Esophagus muscularis mucosa (tissue), 4 donors: Measurements from ENCODE around the gene PDSS2. TPM values are rescaled to one million over a fixed set of nuclear protein-coding genes. Genes with fewer than 3 reads are reported as not detected.

ENCODE experiments used
- DNase-seq: peaks from one replicate; pipeline ENCODE4 v3.0.0-alpha.2; 2017; ENCODE audit errors: extremely low spot score
- H3K27ac ChIP-seq, 4 donors: fragments of 200-600 bp; sonication (generic); replicated peaks in 1 of 4; 1 replicate in 3 of 4; 2 replicates in 1 of 4; pipeline ENCODE4 v1.5.1; 2016 to 2019; ENCODE audit warnings: mild to moderate bottlenecking in 1 of 4
- H3K27me3 ChIP-seq, 4 donors: fragments of 200-600 bp; sonication (generic); one replicate each; pipeline versions ENCODE4 v1.5.1 to v1.6.0; 2016 to 2019
- H3K36me3 ChIP-seq, 4 donors: fragments of 200-600 bp; sonication (generic); one replicate each; pipeline ENCODE4 v1.5.1; 2016 to 2019
- H3K4me1 ChIP-seq, 4 donors: fragments of 200-600 bp; sonication (generic); one replicate each; pipeline ENCODE4 v1.5.1; 2016 to 2019
- H3K4me3 ChIP-seq, 4 donors: fragments of 200-600 bp; sonication (generic); 1 replicate in 2 of 4; 2 replicates in 2 of 4; pipeline ENCODE4 v1.5.1; 2016 to 2019; ENCODE audit warnings: mild to moderate bottlenecking in 4 of 4, moderate library complexity in 1 of 4
- H3K9me3 ChIP-seq, 4 donors: fragments of 200-600 bp; sonication (generic); 1 replicate in 3 of 4; 2 replicates in 1 of 4; pipeline ENCODE4 v1.5.1; 2016 to 2019
- EP300 ChIP-seq: sonication (generic); formaldehyde crosslinking; IDR thresholded peaks from one replicate; pipeline ENCODE4 v1.6.1; 2017; ENCODE audit warnings: antibody characterized with exemption
- POLR2A ChIP-seq: fragments of 450-650 bp; IDR thresholded peaks from one replicate; pipeline ENCODE4 v1.6.1; 2017; ENCODE audit warnings: antibody characterized with exemption, moderate library complexity, mild to moderate bottlenecking, low read depth
- POLR2AphosphoS5 ChIP-seq, 2 donors: sonication (generic); formaldehyde crosslinking; IDR thresholded peaks; one replicate each; pipeline ENCODE4 v1.6.1; 2017; ENCODE audit warnings: antibody characterized with exemption in 2 of 2
- whole genome bisulfite sequencing: methylation state at CpG from one replicate; pipeline ENCODE4 v1.1.5; 2018; 5-methylcytosine and 5-hydroxymethylcytosine counted together
- intact Hi-C: fragments of 100-400 bp; cut with DNase I; formaldehyde crosslinking; loops from one replicate; pipeline ENCODE4 v1.15.1; 2023
- total RNA-seq, 4 donors: library from RNA; depleted of rRNA; stranded (reverse); fragments of >200 nt; gene quantifications; one replicate each; pipeline versions ENCODE4 v1.1.0 to v1.2.1, GENCODE V29; 2016
- TF ChIP-seq, protein P1 (sequence below), 3 experiments: fragments of 200-600 bp in 2 of 3; fragments of 450-650 bp in 1 of 3; sonication (generic) in 2 of 3; IDR thresholded peaks; one replicate each; pipeline ENCODE4 v1.5.1; 2017 to 2019; ENCODE audit warnings: antibody characterized with exemption in 3 of 3, mild to moderate bottlenecking in 2 of 3, moderate library complexity in 1 of 3

PDSS2 gene
- total RNA-seq, 4 donors from 2014 or later: 6.6 to 10.8 (median 8.7) TPM

DNA sequence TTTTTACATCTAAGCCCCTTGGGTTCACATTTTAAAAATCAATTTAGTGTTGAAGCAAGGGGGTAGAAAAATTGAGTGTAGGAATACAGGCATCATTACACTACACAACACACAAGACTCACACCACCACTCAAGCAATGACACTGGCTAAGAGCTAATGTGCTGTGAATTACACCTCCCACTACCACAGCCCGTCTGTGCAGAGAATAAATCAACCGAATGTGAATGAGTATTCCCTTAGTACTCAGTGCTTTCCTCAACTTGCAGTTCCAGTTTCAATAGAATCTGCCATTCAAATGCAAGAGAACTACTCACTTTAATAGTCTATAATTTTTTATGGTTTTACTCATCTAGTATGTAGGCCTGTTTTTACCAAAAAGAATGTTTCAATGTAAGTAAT, 114.4 kb downstream of the PDSS2 start:
- Histone ChIP-seq H3K27ac (no peak overlapping the region), H3K27me3 (no peaks in the 10 kb centered on the region), H3K36me3 (no peaks in the 10 kb centered on the region), H3K9me3 (no peaks in the 10 kb centered on the region), H3K4me1 (no peaks in the 10 kb centered on the region), H3K4me3 (no peak overlapping the region)
- no peak for DNase-seq
- WGBS: 96% methylated on average over 2 of the region's 2 CpGs
- TF ChIP-seq EP300: no peak
- no peak for TF ChIP-seq POLR2A
- TF ChIP-seq, protein P1, sequence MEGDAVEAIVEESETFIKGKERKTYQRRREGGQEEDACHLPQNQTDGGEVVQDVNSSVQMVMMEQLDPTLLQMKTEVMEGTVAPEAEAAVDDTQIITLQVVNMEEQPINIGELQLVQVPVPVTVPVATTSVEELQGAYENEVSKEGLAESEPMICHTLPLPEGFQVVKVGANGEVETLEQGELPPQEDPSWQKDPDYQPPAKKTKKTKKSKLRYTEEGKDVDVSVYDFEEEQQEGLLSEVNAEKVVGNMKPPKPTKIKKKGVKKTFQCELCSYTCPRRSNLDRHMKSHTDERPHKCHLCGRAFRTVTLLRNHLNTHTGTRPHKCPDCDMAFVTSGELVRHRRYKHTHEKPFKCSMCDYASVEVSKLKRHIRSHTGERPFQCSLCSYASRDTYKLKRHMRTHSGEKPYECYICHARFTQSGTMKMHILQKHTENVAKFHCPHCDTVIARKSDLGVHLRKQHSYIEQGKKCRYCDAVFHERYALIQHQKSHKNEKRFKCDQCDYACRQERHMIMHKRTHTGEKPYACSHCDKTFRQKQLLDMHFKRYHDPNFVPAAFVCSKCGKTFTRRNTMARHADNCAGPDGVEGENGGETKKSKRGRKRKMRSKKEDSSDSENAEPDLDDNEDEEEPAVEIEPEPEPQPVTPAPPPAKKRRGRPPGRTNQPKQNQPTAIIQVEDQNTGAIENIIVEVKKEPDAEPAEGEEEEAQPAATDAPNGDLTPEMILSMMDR (IDR thresholded peaks at IDR 0.05): no peak
- TF ChIP-seq POLR2AphosphoS5 (IDR thresholded peaks at IDR 0.05): no peak
- intact Hi-C loops: no loop called here

- no peak overlapping the region for H3K4me3 ChIP-seq
- no peak overlapping the region for H3K27ac ChIP-seq
- no peak for DNase-seq
- TF ChIP-seq POLR2A: no peak
- no peak for TF ChIP-seq EP300
- no peak for TF ChIP-seq POLR2AphosphoS5 (IDR thresholded peaks at IDR 0.05)
- TF ChIP-seq, protein P1 (IDR thresholded peaks at IDR 0.05): no peak
- intact Hi-C loops: no loop called here
- no peaks in the 10 kb centered on the region for H3K27me3 ChIP-seq
- WGBS: 96% methylated on average over 2 of the region's 2 CpGs
- no peaks in the 10 kb centered on the region for H3K36me3 ChIP-seq
- H3K9me3 ChIP-seq: no peaks in the 10 kb centered on the region
- no peaks in the 10 kb centered on the region for H3K4me1 ChIP-seq
Observed at GRCh38 chr6:107344383-107344782, 115.0 kb downstream of the PDSS2 start.

- 98% methylated on average over 2 of the region's 2 CpGs for WGBS
- TF ChIP-seq EP300 (no peak), POLR2A (no peak), POLR2AphosphoS5 (IDR thresholded peaks at IDR 0.05) (no peak)
- TF ChIP-seq, protein P1 (IDR thresholded peaks at IDR 0.05): no peak
- intact Hi-C loops: no loop called here
- Histone ChIP-seq H3K36me3 (no peaks in the 10 kb centered on the region), H3K27me3 (no peaks in the 10 kb centered on the region), H3K4me1 (no peaks in the 10 kb centered on the region), H3K27ac (no peak overlapping the region), H3K4me3 (no peak overlapping the region), H3K9me3 (no peaks in the 10 kb centered on the region)
- DNase-seq: no peak
Observed at GRCh38 chr6:107342144-107342543, 117.2 kb downstream of the PDSS2 start.

DNA sequence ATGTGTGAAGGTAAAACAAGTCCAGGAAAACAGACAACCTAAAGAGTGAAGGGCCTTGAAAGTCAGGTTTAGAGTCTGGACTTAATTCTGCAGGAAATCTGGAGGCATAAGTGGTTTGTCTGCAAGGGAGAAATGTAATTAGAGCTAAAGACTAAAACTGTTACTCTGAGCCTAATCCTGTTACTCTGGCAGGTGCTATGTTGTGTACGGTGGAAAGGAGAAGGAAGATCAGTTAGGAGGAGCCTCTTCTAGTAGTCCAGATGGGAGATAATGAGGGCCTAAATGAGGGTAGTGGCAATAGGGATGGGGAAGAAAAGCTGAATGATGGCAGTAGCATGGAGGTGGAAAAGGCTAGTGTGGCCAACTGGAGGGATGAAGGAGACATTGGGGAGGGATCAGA, 118.5 kb downstream of the PDSS2 start:
- 80% methylated on average over 1 of the region's 1 CpG for WGBS
- Histone ChIP-seq H3K9me3 (no peaks in the 10 kb centered on the region), H3K4me3 (no peak overlapping the region), H3K27me3 (no peaks in the 10 kb centered on the region), H3K27ac (no peak overlapping the region), H3K4me1 (no peaks in the 10 kb centered on the region), H3K36me3 (no peaks in the 10 kb centered on the region)
- intact Hi-C loops: no loop called here
- TF ChIP-seq EP300 (no peak), POLR2AphosphoS5 (IDR thresholded peaks at IDR 0.05) (no peak), POLR2A (no peak)
- TF ChIP-seq, protein P1 (IDR thresholded peaks at IDR 0.05): no peak
- DNase-seq: no peak

- H3K4me3 ChIP-seq: no peak overlapping the region
- TF ChIP-seq POLR2A (no peak), POLR2AphosphoS5 (IDR thresholded peaks at IDR 0.05) (no peak), EP300 (no peak)
- TF ChIP-seq, protein P1 (IDR thresholded peaks at IDR 0.05): no peak
- H3K4me1 ChIP-seq: no peaks in the 10 kb centered on the region
- no peaks in the 10 kb centered on the region for H3K9me3 ChIP-seq
- no peak overlapping the region for H3K27ac ChIP-seq
- no peaks in the 10 kb centered on the region for H3K27me3 ChIP-seq
- no peaks in the 10 kb centered on the region for H3K36me3 ChIP-seq
- intact Hi-C loops: no loop called here
- DNase-seq: no peak
Observed at GRCh38 chr6:107337191-107337741, 122.1 kb downstream of the PDSS2 start.
